H9 (cell line): Measurements from ENCODE around the gene IL1B. TPM values are rescaled to one million over a fixed set of nuclear protein-coding genes. Genes with fewer than 3 reads are reported as not detected.
"Not testable (repeated sequence)": the region's sequence is repeated elsewhere in the genome, so short reads cannot be mapped to it uniquely, and the experiment has no call there.

Experiments used
- DNase-seq: peaks from one replicate; pipeline ENCODE4 v3.0.0-alpha.2; 2017
- H2AFZ ChIP-seq: one replicate; pipeline ENCODE4 v1.6.1; 2013; ENCODE audit warnings: mild to moderate bottlenecking, low read length, control low read depth, moderate library complexity
- H2AK5ac ChIP-seq: 2 replicates; pipeline ENCODE4 v1.6.1; 2013; ENCODE audit warnings: low read length, control low read depth, mixed read lengths; ENCODE audit not compliant: insufficient read length
- H2BK120ac ChIP-seq: one replicate; pipeline ENCODE4 v1.6.1; 2013; ENCODE audit warnings: low read depth, mild to moderate bottlenecking, low read length, control low read depth, inconsistent platforms; ENCODE audit not compliant: poor library complexity, severe bottlenecking
- H2BK12ac ChIP-seq: 2 replicates; pipeline ENCODE4 v1.6.1; 2013; ENCODE audit warnings: low read length, control low read depth, mixed read lengths, low read depth; ENCODE audit not compliant: insufficient read length
- H2BK15ac ChIP-seq: 2 replicates; pipeline ENCODE4 v1.6.1; 2013; ENCODE audit warnings: low read depth, low read length, control low read depth
- H2BK20ac ChIP-seq: one replicate; pipeline ENCODE4 v1.6.1; 2013; ENCODE audit warnings: low read depth, mild to moderate bottlenecking, low read length, control low read depth, inconsistent platforms; ENCODE audit not compliant: poor library complexity, severe bottlenecking
- H2BK5ac ChIP-seq: 2 replicates; pipeline ENCODE4 v1.6.1; 2013; ENCODE audit warnings: low read length, control low read depth, mixed read lengths; ENCODE audit not compliant: insufficient read length
- H3K14ac ChIP-seq: 2 replicates; pipeline ENCODE4 v1.6.1; 2013; ENCODE audit warnings: low read length, control low read depth; ENCODE audit not compliant: insufficient read depth
- H3K18ac ChIP-seq: 2 replicates; pipeline ENCODE4 v1.6.1; 2013; ENCODE audit warnings: low read depth, mild to moderate bottlenecking, mixed read lengths, low read length, control low read depth; ENCODE audit not compliant: insufficient read length
- H3K23ac ChIP-seq: 2 replicates; pipeline ENCODE4 v1.6.1; 2013; ENCODE audit warnings: low read length, control low read depth, mixed read lengths, low read depth; ENCODE audit not compliant: insufficient read length
- H3K23me2 ChIP-seq: 2 replicates; pipeline ENCODE4 v1.6.1; 2013; ENCODE audit warnings: low read depth, mild to moderate bottlenecking, mixed read lengths, low read length, control low read depth; ENCODE audit not compliant: insufficient read length, poor library complexity, severe bottlenecking
- H3K27ac ChIP-seq: 2 replicates; pipeline ENCODE4 v1.5.1; 2013; ENCODE audit warnings: low read length, control low read depth, mixed read lengths, low read depth; ENCODE audit not compliant: insufficient read length
- H3K27me3 ChIP-seq: 2 replicates; pipeline ENCODE4 v1.6.1; 2013; ENCODE audit warnings: low read length, control low read depth, inconsistent platforms; ENCODE audit not compliant: insufficient read depth
- H3K4ac ChIP-seq: 2 replicates; pipeline ENCODE4 v1.6.1; 2013; ENCODE audit warnings: low read depth, mild to moderate bottlenecking, control low read depth, inconsistent platforms, low read length, moderate library complexity
- H3K4me1 ChIP-seq: 2 replicates; pipeline ENCODE4 v1.6.1; 2013; ENCODE audit warnings: low read length, control low read depth, inconsistent platforms; ENCODE audit not compliant: insufficient read depth
- H3K4me2 ChIP-seq: 2 replicates; pipeline ENCODE4 v1.6.1; 2013; ENCODE audit warnings: low read length, control low read depth, mixed read lengths; ENCODE audit not compliant: insufficient read length, insufficient read depth
- H3K56ac ChIP-seq: 2 replicates; pipeline ENCODE4 v1.6.1; 2013; ENCODE audit warnings: low read depth, mild to moderate bottlenecking, mixed read lengths, low read length, control low read depth; ENCODE audit not compliant: insufficient read length
- H3K79me1 ChIP-seq: 2 replicates; pipeline ENCODE4 v1.6.1; 2013; ENCODE audit warnings: low read depth, mild to moderate bottlenecking, moderate library complexity, low read length, control low read depth, inconsistent platforms; ENCODE audit not compliant: insufficient read depth, poor library complexity, severe bottlenecking
- H3K79me2 ChIP-seq: 2 replicates; pipeline ENCODE4 v1.6.1; 2013; ENCODE audit warnings: low read length, control low read depth, inconsistent platforms; ENCODE audit not compliant: insufficient read depth
- H3K9ac ChIP-seq: 2 replicates; pipeline ENCODE4 v1.6.1; 2013; ENCODE audit warnings: low read length, control low read depth, mixed read lengths; ENCODE audit not compliant: insufficient read length; ENCODE audit errors: extremely low read depth
- H3K9me3 ChIP-seq: one replicate; pipeline ENCODE4 v1.6.1; 2013; ENCODE audit warnings: low read depth, low read length, inconsistent platforms; ENCODE audit not compliant: control insufficient read depth
- H3T11ph ChIP-seq: one replicate; pipeline ENCODE4 v1.6.1; 2013; ENCODE audit warnings: mild to moderate bottlenecking, low read length, control low read depth, inconsistent platforms
- H4K20me1 ChIP-seq: one replicate; pipeline ENCODE4 v1.6.1; 2013; ENCODE audit not compliant: control insufficient read depth, insufficient read length, insufficient read depth
- H4K5ac ChIP-seq: 2 replicates; pipeline ENCODE4 v1.6.1; 2013; ENCODE audit warnings: low read depth, mild to moderate bottlenecking, mixed read lengths, low read length, control low read depth; ENCODE audit not compliant: insufficient read length
- H4K8ac ChIP-seq: replicated peaks from 2 replicates; pipeline ENCODE4 v1.6.1; 2013; ENCODE audit warnings: low read length, control low read depth, mixed read lengths, low read depth; ENCODE audit not compliant: insufficient read length
- H4K91ac ChIP-seq: 2 replicates; pipeline ENCODE4 v1.6.1; 2013; ENCODE audit warnings: low read depth, mild to moderate bottlenecking, moderate library complexity, mixed read lengths, low read length, control low read depth; ENCODE audit not compliant: insufficient read length
- H3K27ac Mint-ChIP-seq, 3 experiments: 2 replicates in 2 of 3; 3 replicates in 1 of 3; pipeline ENCODE4 v1.8.0; 2020 to 2021; ENCODE audit warnings: mixed read lengths in 3 of 3, mild to moderate bottlenecking in 1 of 3, moderate library complexity in 1 of 3
- H3K27me3 Mint-ChIP-seq: 2 replicates; pipeline ENCODE4 v1.8.0; 2021; ENCODE audit warnings: low read depth, mild to moderate bottlenecking, moderate library complexity, mixed read lengths
- H3K36me3 Mint-ChIP-seq, 3 experiments: 2 replicates in 2 of 3; 3 replicates in 1 of 3; pipeline ENCODE4 v1.8.0; 2020 to 2021; ENCODE audit warnings: low read depth in 3 of 3, mixed read lengths in 3 of 3; ENCODE audit not compliant: insufficient read depth in 1 of 3
- H3K4me1 Mint-ChIP-seq, 2 experiments: 2 replicates each; pipeline ENCODE4 v1.8.0; 2020; ENCODE audit warnings: mixed read lengths in 2 of 2
- H3K4me3 Mint-ChIP-seq, 2 experiments: 2 replicates in 1 of 2; 3 replicates in 1 of 2; pipeline ENCODE4 v1.8.0; 2020 to 2021; ENCODE audit warnings: mild to moderate bottlenecking in 2 of 2, mixed read lengths in 2 of 2, moderate library complexity in 1 of 2
- H3K9me3 Mint-ChIP-seq, 2 experiments: 2 replicates in 1 of 2; 3 replicates in 1 of 2; pipeline ENCODE4 v1.8.0; 2020; ENCODE audit warnings: mild to moderate bottlenecking in 2 of 2, mixed read lengths in 2 of 2, moderate library complexity in 1 of 2
- CTCF ChIP-seq: fragments of 200-600 bp; sonication (generic); conservative IDR thresholded peaks from 3 replicates; pipeline ENCODE4 v1.8.0; 2021; ENCODE audit warnings: antibody characterized with exemption, mild to moderate bottlenecking
- WGBS: extraction: QIAGEN DNeasy Blood & Tissue Kit; methylation state at CpG from one replicate; pipeline ENCODE4 v1.1.7; 2013; ENCODE audit warnings: missing lambda C conversion rate, low lambda C conversion rate, mixed read lengths; ENCODE audit not compliant: insufficient read length; ENCODE audit errors: extremely low coverage; 5-methylcytosine and 5-hydroxymethylcytosine counted together
- total RNA-seq: library from RNA; stranded (reverse); gene quantifications from 2 replicates; pipeline ENCODE4 v1.2.1, GENCODE V29; 2021

IL1B gene
- total RNA-seq, 1 experiment from 2014 or later, result not detected

GRCh38 chr2:112833976-112834375, 2.6 kb downstream of the IL1B start:
- no peak for TF ChIP-seq CTCF
- no peak overlapping the region for H3T11ph ChIP-seq
- H3K23me2 ChIP-seq, result no peaks in the 10 kb centered on the region
- H3K27me3 ChIP-seq, result no peaks in the 10 kb centered on the region
- H3K79me2 ChIP-seq, result no peaks in the 10 kb centered on the region
- Mint-ChIP-seq H3K27me3 (no peaks in the 10 kb centered on the region; the same call in 1 of the 2 replicates), H3K36me3 (no peaks in the 10 kb centered on the region; a peak in 1 of 7 replicates), H3K9me3 (no peaks in the 10 kb centered on the region; a peak in 1 of 5 replicates), H3K4me1 (peaks cover 25 to 31% of the 10 kb centered on the region in 2 experiments), H3K27ac (no peak overlapping the region), H3K4me3 (no peak overlapping the region)
- no peak overlapping the region for H3K18ac ChIP-seq
- no peak overlapping the region for H3K4ac ChIP-seq
- no peak overlapping the region for H2BK12ac ChIP-seq
- no peak overlapping the region for H3K14ac ChIP-seq
- no peaks in the 10 kb centered on the region for H3K79me1 ChIP-seq
- no peak overlapping the region for H4K8ac ChIP-seq
- no peaks in the 10 kb centered on the region for H3K4me1 ChIP-seq
- no peak overlapping the region for H3K9ac ChIP-seq
- H4K91ac ChIP-seq, result no peak overlapping the region
- H2AK5ac ChIP-seq, result no peak overlapping the region
- no peak overlapping the region for H4K5ac ChIP-seq
- H4K20me1 ChIP-seq, result no peaks in the 10 kb centered on the region
- H3K27ac ChIP-seq, result no peak overlapping the region
- H3K9me3 ChIP-seq, result no peaks in the 10 kb centered on the region
- H2BK15ac ChIP-seq, result no peak overlapping the region
- H3K56ac ChIP-seq, result no peak overlapping the region
- no peak overlapping the region for H2BK5ac ChIP-seq
- no peak overlapping the region for H2AFZ ChIP-seq
- no peak overlapping the region for H3K23ac ChIP-seq
- DNase-seq, result no peak
- no peak overlapping the region for H2BK20ac ChIP-seq
- H3K4me2 ChIP-seq, result no peak overlapping the region
- no peak overlapping the region for H2BK120ac ChIP-seq

GRCh38 chr2:112833639-112833931, 3.0 kb downstream of the IL1B start:
- not testable (repeated sequence) for H4K5ac ChIP-seq, H3K9ac ChIP-seq, H3K79me1 ChIP-seq, H3K56ac ChIP-seq, H3K4ac ChIP-seq, H3K36me3 Mint-ChIP-seq, H3K18ac ChIP-seq, H2BK120ac ChIP-seq, H3K4me3 Mint-ChIP-seq, H3K4me1 ChIP-seq, H2BK5ac ChIP-seq, DNase-seq, H4K8ac ChIP-seq, H3K4me2 ChIP-seq, H3K27ac Mint-ChIP-seq, H2BK15ac ChIP-seq, H3K9me3 Mint-ChIP-seq, H3K9me3 ChIP-seq, H3K27ac ChIP-seq, H3K14ac ChIP-seq, H2BK12ac ChIP-seq, H4K20me1 ChIP-seq, H2AK5ac ChIP-seq, H3K27me3 Mint-ChIP-seq, H3T11ph ChIP-seq, H3K27me3 ChIP-seq, H2AFZ ChIP-seq, H3K23ac ChIP-seq, H2BK20ac ChIP-seq, H3K23me2 ChIP-seq, H3K79me2 ChIP-seq, H4K91ac ChIP-seq
- WGBS, result no CpG with 5 or more reads among the region's 5 CpGs
- peaks cover 21 to 28% of the 10 kb centered on the region in 2 experiments for H3K4me1 Mint-ChIP-seq
